HG03159 (cell line): ENCODE data around the gene PIGX.

ENCODE experiments used
- ATAC-seq: cut with Tn5 transposase; IDR thresholded peaks from one replicate; pipeline ENCODE4 v1.9.1; 2021; ENCODE audit warnings: mild to moderate bottlenecking, moderate library complexity; ENCODE audit not compliant: unreplicated experiment

The PIGX gene

GRCh38 chr3:196754091-196754981, 42.2 kb downstream of the PIGX start:
- ATAC-seq: no peak

- ATAC-seq: no peak
Measured at GRCh38 chr3:196756732-196757131, 44.6 kb downstream of the PIGX start.

GRCh38 chr3:196757876-196758739, 45.9 kb downstream of the PIGX start:
- no peak for ATAC-seq

GRCh38 chr3:196763179-196763578, 51.0 kb downstream of the PIGX start:
- no peak for ATAC-seq

GRCh38 chr3:196765454-196765853, 53.3 kb downstream of the PIGX start:
- ATAC-seq: no peak

GRCh38 chr3:196771067-196771466, 58.9 kb downstream of the PIGX start:
- no peak for ATAC-seq

- ATAC-seq: no peak
Measured at GRCh38 chr3:196772102-196772501, 59.9 kb downstream of the PIGX start.

GRCh38 chr3:196772897-196773296, 60.7 kb downstream of the PIGX start:
- no peak for ATAC-seq

- ATAC-seq: no peak
Measured at GRCh38 chr3:196774191-196774820, 62.1 kb downstream of the PIGX start.

- ATAC-seq: no peak
Measured at GRCh38 chr3:196774848-196775422, 62.8 kb downstream of the PIGX start.

- no peak for ATAC-seq
Measured at GRCh38 chr3:196775938-196776337, 63.8 kb downstream of the PIGX start.

- no peak for ATAC-seq
Measured at GRCh38 chr3:196777836-196778235, 65.7 kb downstream of the PIGX start.

- no peak for ATAC-seq
Measured at GRCh38 chr3:196778755-196779154, 66.6 kb downstream of the PIGX start.

GRCh38 chr3:196782511-196782910, 70.3 kb downstream of the PIGX start:
- no peak for ATAC-seq
